ENCODE measurements around the gene PTPN12.

GRCh38 chr7:77687747-77688144 lies 150.7 kb downstream of the PTPN12 start:
- TF ChIP-seq POLR2A (IDR thresholded peaks at IDR 0.05; ENCODE audit: low read length), result no peak
- TF ChIP-seq GATA1 (IDR thresholded peaks at IDR 0.05; ENCODE audit: low read depth, low read length), result no peak
